Measurements from ENCODE around the gene SUMO3.
"Not testable (repeated sequence)": the region's sequence is repeated elsewhere in the genome, so short reads cannot be mapped to it uniquely, and the experiment has no call there.

SUMO3 gene

DNA sequence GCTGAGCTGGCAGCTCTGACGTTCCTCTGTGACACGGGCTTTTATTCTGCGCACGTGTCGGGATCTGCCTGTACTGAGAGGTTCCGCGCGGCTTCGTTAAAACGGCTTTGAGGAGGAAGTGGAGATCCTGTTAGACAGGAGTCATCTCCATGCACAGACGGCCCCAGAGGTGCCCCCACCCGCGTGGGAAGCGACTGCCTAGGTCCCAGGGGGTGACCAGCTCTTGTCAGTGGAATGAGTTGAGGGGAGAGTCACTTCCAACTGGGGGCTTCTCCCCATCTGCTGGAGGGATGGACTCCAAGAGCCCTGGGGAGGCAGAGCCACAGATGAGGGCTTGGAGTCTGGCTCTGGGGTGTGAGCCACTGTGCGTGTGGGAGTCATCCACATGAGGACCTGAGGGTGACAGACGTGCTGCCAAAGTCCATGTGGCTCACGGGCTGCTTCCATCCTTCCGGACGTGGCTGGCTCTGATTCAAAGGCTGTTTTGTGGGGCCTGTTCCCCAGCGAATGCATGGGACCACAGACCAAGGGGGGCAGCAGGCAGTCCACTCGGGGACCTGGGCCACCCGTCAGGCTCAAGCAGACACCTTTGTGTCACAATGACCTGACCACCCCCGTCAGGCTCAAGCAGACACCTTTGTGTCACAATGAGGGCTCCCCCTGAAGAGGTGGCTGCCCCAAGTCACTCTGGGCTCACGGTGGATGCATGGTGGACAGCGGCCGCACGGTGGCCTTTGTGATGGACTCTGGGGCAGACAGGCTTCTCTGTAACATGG lies 28.8 kb upstream of the SUMO3 start:
- no peak for DNase-seq

DNA sequence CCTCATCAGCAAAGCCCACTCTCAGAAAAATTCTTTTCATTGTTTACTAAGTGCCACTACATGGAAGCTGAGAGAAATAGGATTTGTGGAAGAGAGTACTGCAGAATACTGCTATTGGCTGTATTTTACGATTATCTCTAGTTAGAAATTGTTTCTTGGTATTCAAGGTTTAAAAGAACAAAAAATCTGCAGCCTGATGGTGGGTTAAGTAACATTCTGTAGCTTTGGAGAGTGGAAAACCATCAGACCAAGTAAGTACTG lies 28.3 kb upstream of the SUMO3 start:
- no peak for DNase-seq

DNA sequence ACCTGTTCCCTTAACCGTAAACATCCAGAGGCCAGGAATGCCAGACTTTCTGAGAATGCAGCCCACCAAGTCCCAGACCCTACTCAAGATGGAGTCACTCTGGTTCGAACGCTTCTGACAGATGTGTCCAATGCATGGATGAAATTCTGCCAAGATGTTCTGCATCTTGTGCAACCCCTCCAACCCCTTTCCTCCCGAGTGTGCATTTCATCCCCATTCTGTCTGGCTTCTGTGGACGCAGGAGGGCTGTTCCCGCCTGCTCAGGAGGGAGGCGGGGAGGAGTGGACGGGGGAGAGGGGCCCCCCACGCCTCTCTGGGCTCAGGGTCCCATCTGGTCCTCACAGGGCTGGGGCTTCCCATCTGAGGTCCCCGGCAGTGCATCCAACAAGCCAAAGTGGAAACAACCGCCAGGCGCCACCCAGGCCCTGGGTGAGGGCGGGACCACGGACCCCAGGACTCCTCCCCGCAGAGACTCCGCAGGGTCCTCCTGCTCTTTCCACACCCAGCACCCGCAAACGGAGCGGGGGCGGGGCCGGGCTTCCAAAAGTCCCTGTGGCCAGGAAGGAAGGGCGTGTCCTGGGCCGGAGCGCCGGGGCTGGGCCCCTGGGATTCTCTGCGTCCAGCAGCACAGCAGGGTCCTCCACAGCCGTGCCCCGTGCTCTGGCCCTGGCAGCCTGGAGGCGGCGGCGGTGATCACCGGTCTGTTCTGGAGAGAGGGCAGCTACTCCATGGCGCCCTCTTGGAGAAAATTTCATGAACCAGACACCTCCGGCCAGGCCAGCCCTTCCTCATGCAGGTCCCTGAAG lies 27.8 kb upstream of the SUMO3 start:
- DNase-seq = peak; percentile 65

DNA sequence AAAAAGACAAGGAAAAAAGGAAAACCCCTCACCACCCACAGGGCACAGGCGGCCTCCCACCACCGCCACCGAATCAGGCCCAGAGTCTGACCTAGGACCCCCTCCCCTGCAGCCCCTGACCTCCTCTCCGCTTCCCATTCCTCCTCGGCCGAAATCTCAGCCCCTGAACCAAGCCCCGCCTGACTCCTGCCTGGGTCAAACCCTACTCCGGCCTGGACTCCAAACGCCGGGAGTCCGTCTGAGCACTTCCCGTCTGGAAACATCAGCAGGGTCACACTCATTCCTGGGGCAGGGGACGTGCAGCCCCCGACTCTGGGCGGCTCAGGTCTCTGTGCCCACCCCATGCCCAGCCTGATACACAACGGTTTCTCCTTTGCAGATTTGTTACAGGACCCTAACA lies 26.4 kb upstream of the SUMO3 start:
- no peak for DNase-seq

DNA sequence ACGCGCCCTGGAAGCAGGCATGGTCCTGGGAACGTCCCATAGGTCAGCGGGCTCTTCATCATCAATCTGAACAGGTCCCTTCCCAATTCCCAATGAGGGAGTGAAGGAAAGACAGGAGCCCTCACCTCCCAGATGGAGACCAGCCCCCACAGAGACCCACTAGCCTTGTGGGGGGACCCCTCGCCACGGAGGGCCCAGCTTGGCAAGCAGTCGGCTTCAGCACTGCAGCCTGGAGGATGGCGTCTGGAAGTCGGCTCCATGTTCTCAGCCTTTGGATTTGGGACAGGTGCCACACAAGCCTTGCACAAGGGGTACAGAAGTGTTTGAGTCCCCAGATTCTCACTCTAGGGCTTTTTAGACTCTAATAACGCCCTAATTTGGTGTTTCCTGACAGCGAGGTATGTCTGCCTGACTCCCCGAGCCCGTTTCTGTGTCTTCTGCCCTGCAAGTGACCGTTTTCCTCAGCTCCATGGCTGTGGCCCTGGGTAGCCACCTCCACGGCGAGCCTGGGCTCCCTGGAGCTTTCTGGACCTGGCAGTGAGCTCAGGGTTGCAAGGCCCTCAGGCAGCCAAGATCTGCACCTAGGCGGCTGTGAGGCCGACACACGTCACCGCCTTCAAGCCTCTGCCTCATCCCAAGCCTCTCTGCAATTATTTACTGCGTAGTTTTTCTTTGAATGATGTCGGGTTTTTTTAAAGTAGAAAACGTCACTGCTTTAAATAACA lies 25.0 kb upstream of the SUMO3 start:
- no peak for DNase-seq

DNA sequence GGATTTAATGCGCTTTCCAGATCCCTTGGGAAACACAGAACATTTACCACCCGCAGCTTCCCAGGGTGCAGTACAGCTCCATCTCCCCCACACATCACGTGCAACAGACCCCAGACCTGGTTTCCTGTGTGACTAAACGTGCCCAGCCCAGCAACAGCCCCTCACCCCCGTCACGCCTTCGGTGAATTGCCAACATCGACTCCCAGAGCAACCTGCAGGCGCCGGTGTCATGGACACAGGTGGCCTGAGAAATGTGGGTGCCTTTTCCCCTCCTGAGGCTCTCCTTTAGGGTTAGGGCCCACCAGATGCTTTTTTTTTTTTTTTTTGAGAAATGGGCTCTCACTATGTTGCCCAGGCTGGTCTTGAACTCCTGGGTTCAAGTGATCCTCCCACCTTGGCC lies 24.2 kb upstream of the SUMO3 start:
- no peak for DNase-seq

DNA sequence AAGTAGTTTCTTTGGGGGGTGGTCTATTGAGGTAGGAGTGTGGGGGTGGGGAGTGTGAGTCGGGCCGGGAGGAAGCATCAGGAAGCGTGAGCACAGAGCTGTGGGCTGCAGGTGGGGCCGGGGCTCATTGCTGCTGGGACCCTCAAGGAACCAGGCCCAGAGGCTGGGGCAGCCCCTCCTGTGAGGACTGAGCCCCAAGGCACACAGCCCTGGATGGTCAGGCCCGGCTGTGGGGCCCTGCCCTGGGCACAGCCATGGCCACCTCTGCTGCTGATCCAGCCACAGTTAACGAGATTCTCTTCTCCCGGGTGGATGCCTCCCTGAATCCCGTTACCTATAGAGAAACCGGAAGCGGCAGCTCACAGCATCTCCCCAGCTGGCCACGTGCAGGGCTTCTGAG lies 22.9 kb upstream of the SUMO3 start:
- DNase-seq = no peak

DNA sequence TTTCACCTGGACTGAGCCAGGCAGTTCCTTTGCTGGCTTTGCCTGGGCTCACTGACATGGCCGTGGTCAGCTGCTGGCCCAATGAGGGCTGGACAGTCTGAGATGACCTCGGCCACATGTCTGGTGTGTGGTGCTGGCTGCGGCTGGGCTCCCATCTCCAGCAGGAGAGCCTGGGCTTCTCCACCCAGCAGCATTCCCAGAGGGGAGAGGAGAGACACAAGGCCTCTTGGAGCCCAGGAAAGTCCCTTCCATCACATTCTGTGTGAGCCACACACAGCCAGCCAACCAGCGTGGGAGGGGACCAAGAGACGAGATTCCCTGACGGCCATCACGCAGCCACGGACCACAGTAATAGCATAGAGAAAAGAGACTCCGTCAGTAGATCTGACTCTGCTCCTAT lies 21.1 kb upstream of the SUMO3 start:
- DNase-seq = no peak

DNA sequence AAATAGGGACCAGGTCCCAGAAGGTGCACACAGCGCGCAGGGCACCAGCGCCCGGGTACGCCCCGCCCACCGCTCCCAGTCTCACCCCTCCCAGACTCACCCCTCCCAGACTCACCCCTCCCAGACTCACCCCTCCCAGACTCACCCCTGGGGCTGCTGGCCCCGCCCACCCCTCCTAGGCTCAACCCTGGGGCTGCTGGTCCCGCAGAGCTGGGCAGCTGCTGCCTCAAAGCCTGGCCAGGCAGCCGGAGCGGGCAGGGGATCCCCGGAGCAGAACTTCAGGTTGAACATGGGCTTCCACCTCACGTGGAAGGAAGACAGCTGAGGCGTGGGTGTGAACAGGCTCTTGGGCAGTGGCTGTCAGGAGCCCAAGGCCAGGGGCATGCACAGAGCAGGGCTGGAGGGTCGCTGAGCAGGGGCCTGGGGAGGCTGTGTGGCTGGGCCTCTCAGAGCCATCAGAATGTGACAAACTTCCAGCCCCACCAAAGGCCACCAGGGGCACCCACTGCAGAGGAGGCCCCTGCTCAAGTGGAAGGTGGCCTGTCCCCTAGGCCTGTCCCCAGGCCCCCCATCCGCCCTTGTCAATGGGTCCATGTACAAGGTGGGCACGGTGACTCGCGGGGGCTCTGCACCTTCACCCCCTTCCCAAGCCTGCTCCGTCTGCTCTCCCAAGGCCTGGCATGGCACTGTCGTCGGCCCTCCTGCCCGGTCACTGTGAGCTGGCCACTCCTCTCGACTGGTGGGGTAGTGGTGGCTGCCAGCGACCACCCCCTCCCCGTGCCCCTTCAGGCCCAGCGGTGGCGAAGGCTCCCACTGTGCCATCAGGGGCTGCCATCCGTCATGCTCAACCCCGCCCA lies 20.4 kb upstream of the SUMO3 start:
- no peak for DNase-seq

DNA sequence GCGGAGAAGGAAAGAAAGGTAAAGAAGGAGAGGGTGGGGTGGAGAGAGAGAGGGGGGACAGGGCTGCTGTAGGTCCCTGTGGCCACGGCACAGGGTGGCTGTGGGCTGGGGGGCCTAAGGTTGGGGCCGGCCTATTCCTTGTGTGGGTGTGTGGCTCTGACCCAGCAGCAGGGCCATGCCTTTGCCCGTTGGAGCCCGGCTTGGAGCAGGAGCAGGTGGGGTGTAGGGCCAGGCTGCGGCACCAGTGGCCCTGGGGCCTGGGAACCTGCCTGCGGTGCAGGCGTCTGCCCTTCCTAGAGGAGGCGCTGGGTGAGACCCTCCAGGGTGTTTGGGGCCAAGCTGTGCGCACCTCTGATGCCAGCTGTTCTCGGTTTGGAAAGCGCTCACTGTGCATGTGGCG lies 19.7 kb upstream of the SUMO3 start:
- DNase-seq = no peak

DNA sequence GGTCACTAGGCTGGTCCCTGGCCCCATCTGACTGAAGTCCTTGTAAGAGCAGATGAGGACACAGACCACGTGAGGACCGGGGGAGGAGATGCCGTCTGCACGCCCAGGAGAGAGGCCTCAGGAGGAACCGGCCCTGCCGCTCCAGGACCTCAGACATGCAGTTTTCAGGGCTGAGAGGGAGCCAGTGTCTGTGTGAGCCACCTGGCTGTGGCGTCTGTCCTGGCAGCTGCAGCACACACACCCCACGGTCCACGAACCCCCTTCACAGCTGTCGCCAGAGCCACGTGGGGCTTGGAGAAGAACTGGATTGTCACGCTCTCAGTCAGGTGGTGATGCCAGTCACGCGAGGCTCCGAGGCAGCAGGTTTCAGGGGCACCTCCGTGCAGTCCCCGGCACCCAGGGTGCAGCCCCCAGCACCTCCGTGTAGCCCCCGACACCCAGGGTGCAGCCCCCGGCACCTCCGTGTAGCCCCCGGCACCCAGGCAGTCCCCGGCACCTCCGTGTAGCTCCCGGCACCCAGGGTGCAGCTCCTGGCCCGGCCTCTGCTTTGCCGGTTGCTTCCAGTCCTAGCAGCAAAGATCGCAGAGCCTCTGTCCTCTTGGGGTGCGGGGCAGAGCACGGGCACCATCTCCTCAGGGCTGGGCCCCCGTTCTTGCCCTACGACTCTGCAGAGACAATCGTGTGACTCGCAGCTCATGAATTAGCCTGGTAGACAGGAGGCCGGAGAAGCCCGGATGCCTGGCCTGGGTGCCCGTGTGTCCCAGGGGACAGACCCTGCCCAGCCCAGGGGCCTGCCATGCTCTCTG lies 19.0 kb upstream of the SUMO3 start:
- no peak for DNase-seq

DNA sequence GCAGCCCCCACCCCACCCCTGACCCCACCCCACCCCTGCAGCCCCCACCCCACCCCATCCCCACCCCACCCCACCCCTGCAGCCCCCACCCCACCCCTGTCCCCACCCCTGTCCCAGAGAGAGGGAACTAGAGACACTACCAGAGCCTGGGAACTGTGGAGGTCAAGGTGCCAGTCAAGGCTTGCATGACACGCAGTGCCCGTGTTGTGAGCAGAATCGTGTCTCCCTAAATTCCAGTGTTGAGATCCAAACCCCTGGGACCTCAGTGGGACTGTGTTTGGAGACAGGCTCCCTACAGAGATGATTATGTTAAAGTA lies 18.4 kb upstream of the SUMO3 start:
- DNase-seq = no peak

DNA sequence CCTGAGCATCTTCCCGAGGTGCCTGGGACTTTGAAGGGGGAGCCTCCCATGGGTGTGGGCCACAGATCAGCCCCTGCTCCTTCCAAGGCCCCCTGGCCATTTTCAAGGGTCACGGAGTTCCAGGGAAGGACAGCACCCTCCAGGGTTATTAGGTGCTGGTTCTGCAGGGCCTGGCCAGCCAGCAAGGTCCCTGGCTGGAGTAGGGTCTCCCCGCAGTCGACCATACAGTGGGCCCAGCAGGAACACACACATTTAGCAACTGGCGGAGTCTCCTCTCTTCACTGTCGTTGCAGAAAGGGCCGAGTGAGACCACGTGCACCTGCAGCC lies 17.7 kb upstream of the SUMO3 start:
- DNase-seq = no peak

DNA sequence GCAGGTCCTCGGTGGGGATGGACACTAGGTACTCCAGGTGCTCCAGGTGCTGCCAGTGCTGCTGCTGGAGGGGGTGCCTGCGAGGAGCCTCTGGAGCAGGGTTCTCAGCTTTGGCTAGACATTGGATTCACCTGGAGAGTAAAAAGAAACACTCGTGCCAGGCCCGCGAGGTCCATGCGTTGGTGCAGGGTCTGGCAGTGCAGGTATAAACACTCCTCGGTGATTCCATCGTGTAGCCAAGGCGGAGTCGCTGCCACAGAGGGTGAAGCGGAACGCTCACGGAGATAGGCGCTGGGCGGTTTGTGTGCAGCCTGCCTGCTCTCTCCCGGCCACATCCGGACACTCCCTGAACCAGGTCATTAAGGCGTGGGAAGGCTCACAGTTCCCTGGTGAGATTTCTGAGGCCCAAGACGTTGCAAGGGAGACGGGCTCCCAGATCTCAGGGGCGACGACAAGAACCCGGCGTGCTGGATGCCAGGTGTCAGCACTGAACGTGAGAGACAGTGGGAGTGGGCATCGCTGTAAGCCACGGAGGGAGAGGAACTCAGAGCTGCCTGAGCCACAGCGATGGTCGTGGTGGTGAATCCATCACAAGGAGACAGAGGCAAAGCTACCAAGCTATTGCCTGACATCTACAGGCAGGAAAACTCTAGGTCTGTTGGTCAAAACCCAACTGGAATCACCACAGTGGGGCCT lies 17.2 kb upstream of the SUMO3 start:
- no peak for DNase-seq

DNA sequence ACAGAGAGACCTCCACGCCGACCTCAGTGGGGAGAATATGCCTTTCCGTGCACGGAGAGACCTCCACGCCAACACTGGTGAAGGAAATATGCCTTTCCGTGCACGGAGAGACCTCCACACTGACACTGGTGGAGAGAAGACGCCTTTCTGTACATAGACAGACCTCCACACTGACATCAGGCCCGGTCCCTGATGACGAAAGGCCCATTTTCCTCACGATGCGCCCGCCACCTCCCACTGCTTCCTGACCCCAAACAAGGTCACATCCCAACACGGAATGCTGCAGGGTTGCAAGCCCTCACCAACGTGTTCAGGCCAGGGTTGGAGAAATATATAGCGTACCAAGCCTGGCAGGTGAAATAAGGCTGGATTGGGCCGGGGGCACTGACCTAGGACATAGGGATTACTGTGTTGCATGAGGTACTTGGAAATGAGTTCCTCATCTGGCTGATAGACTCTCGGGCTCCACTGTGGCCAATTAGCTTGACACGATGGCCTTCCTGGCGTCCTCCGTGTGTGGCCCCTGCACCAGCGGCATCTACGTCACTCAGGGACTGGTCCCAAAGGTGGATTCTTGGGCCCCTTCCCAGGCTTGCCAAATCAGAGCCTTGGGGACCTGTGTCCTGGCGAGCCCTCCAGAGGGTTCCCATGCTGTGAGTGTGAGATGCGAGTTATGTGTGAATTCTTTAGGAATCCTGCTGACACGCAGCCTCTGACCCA lies 16.5 kb upstream of the SUMO3 start:
- no peak for DNase-seq

DNA sequence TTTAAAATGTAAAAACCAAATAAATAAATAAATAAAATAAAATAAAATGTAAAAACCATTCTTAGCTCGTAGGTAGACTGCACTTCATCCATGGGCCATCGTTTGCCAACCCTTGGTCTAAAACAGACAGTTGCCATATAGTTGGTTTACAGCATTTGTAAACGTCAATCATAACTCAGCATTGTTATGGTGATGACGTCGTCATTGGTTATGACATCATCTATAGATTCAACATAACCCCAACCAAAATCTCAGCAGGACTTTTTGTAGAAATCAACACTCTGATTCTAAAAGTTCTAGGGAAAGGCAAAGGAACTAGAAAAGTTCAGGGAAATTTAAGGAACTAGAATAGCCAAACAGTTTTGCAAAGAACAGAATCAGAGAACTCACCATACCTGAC lies 15.8 kb upstream of the SUMO3 start:
- DNase-seq = no peak

DNA sequence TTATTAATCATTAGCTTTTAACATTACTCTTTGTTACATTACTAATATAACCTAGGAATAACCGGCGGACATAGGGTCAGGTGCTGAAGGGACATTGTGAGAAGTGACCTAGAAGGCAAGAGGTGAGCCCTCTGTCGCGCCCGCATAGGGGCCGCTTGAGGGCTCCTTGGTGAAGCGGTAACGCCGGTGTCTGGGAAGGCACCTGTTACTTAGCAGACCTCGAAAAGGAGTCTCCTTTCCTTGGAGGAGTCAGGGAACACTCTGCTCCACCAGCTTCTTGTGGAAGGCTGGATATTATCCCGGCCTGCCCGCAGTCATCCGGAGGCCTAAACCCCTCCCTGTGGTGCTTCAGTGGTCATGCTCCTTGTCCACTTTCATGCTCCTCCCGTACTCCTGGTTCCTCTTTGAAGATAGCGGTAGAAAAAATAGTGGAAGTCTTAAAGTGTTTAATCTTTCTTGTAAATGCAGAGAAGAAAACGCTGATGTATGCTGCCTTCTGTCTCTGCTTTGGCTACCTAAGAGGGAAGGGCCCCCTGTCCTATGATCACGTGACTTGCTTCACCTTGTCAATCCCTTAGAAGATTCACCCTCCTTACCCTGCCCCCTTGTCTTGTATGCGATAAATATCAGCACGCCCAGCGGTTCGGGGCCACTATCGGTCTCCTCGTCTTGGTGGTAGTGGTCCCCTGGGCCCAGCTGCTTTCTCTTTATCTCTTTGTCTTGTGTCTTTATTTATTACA lies 14.8 kb upstream of the SUMO3 start:
- DNase-seq = not testable (repeated sequence)

DNA sequence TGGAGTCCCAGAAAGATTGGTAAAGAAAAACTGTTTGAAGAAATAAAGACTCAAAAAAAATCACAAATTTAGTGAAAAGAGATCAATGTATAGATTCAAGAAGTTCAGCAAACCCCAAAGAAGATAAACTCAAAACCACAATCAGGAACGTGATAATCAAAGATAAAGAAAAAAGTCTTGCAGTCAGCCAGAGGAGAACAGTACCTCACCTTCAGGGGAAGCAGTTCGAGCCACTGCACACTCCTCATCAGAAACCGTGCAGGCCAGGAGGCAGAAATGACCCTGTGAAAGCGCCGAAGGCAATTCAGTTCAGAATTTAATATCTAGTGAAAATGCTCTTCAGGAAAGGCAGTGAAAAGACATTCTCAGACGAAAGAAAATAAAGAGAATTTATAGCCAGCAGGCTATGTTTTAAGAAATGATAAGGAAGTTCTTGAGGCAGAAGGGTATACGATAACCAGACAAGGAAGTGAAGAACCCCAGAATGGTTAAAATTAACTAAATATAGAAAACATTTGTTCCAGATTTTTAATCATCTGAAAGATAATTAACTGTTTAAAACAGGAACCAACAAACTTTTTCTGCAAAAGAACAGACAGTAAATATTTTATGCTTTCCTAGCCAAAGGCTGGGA lies 13.5 kb upstream of the SUMO3 start:
- DNase-seq = no peak

DNA sequence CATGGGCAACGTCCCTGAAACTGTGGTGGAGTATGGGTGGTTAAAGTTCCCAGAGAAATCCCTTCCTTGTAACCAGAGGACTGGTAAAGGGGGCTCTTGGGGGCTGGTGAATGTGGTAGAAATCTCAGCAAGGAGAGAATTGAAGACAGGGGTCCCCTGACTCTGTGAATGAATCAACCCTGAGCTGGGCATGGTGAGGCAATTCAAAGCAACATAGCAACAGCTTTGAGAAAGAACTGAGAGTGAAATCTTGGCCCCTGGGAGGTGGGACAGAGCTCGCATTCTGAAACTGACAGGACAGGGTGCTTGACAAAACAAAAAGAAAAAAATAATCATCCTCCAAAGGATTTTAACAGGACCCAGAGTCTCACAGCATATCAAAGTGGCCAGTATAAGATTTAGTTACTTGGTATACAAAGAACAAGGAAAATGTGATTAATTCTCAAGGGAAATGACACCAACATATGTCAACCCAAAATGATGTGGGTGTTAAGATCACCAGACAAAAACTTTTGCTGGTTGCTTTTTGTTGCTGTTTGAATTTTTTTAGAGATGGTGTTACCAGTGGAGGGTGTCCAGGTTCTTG lies 11.7 kb upstream of the SUMO3 start:
- no peak for DNase-seq
